H1 (cell line): Measurements from ENCODE around the gene MTFR1L. TPM values are rescaled to one million over a fixed set of nuclear protein-coding genes. Genes with fewer than 3 reads are reported as not detected.

Source experiments
- CTCF ChIA-PET: fragments of 300-600 bp; sonication (Branson Sonifier 250); formaldehyde crosslinking; loops from one replicate; lab custom pipeline; 2021; ENCODE audit not compliant: partially characterized antibody; lab: Charles Lee
- POLR2A ChIA-PET: fragments of 300-600 bp; sonication (Branson Sonifier 250); formaldehyde crosslinking; loops from one replicate; lab custom pipeline; 2021; ENCODE audit warnings: inconsistent platforms; ENCODE audit not compliant: partially characterized antibody; lab: Charles Lee
- DNase-seq, 2 experiments: peaks; one replicate each; pipeline versions ENCODE4 v3.0.0 to v3.0.0-alpha.2; 2010 to 2022; ENCODE audit warnings: low spot score in 2 of 2, low read depth in 1 of 2, mixed read lengths in 1 of 2
- FAIRE-seq: peaks from 2 replicates; lab custom pipeline; 2011; peaks lifted over from hg19 to GRCh38; lab: Jason Lieb, UNC
- H2AFZ ChIP-seq: 2 replicates; pipeline ENCODE4 v1.8.1; 2012; ENCODE audit warnings: low read length, inconsistent platforms
- H2AK5ac ChIP-seq: 2 replicates; pipeline ENCODE4 v1.6.1; 2013; ENCODE audit warnings: low read depth, low read length
- H2BK120ac ChIP-seq: replicated peaks from 2 replicates; pipeline ENCODE3; 2013; ENCODE audit warnings: low read depth, low read length, inconsistent platforms
- H2BK12ac ChIP-seq: 2 replicates; pipeline ENCODE4 v1.6.1; 2013; ENCODE audit warnings: low read depth, low read length
- H2BK15ac ChIP-seq: 2 replicates; pipeline ENCODE4 v1.6.1; 2013; ENCODE audit warnings: low read length
- H2BK20ac ChIP-seq: 2 replicates; pipeline ENCODE4 v1.6.1; 2013; ENCODE audit warnings: low read length
- H2BK5ac ChIP-seq: 2 replicates; pipeline ENCODE4 v1.6.1; 2013; ENCODE audit warnings: low read depth, low read length
- H3K14ac ChIP-seq: 2 replicates; pipeline ENCODE4 v1.6.1; 2013; ENCODE audit warnings: inconsistent platforms; ENCODE audit not compliant: insufficient read length
- H3K18ac ChIP-seq: 2 replicates; pipeline ENCODE4 v1.6.1; 2013; ENCODE audit warnings: low read length; ENCODE audit errors: extremely low read depth
- H3K23ac ChIP-seq: 2 replicates; pipeline ENCODE4 v1.6.1; 2013; ENCODE audit warnings: inconsistent platforms; ENCODE audit not compliant: insufficient read length
- H3K23me2 ChIP-seq: 2 replicates; pipeline ENCODE4 v1.6.1; 2013; ENCODE audit warnings: low read depth, low read length
- H3K27ac ChIP-seq: 2 replicates; pipeline ENCODE4 v1.6.1; 2011; ENCODE audit warnings: low read depth, low read length, inconsistent platforms
- H3K27me3 ChIP-seq, 4 experiments: replicated peaks in 1 of 4; 1 replicate in 1 of 4; 2 replicates in 3 of 4; pipeline versions ENCODE4 v1.6.1 to v1.8.1; 2011 to 2013; ENCODE audit warnings: low read length in 3 of 4, mild to moderate bottlenecking in 3 of 4, inconsistent platforms in 2 of 4, mixed read lengths in 2 of 4, moderate library complexity in 1 of 4; ENCODE audit not compliant: control insufficient read depth in 3 of 4, insufficient read depth in 3 of 4; ENCODE audit errors: extremely low read depth in 1 of 4
- H3K36me3 ChIP-seq, 4 experiments: 2 replicates each; pipeline versions ENCODE4 v1.6.1 to v1.8.1; 2011 to 2013; ENCODE audit warnings: mild to moderate bottlenecking in 4 of 4, low read length in 3 of 4, moderate library complexity in 2 of 4, control low read depth in 1 of 4, inconsistent platforms in 1 of 4; ENCODE audit not compliant: insufficient read depth in 4 of 4, control insufficient read depth in 2 of 4
- H3K4ac ChIP-seq: replicated peaks from 2 replicates; pipeline ENCODE3; 2013; ENCODE audit warnings: low read length, low read depth, mixed read lengths, inconsistent platforms; ENCODE audit not compliant: insufficient read length
- H3K4me1 ChIP-seq, 4 experiments: replicated peaks in 1 of 4; 1 replicate in 1 of 4; 2 replicates in 3 of 4; pipeline versions ENCODE4 v1.6.1 to v1.8.1; 2011 to 2013; ENCODE audit warnings: low read length in 3 of 4, inconsistent platforms in 2 of 4, mixed read lengths in 1 of 4; ENCODE audit not compliant: insufficient read depth in 4 of 4, control insufficient read depth in 3 of 4
- H3K4me2 ChIP-seq, 2 experiments: 2 replicates each; pipeline versions ENCODE4 v1.6.1 to v1.8.1; 2011 to 2013; ENCODE audit warnings: low read depth in 2 of 2, low read length in 2 of 2, control low read depth in 1 of 2, inconsistent platforms in 1 of 2, mild to moderate bottlenecking in 1 of 2; ENCODE audit not compliant: insufficient read depth in 1 of 2
- H3K4me3 ChIP-seq, 4 experiments: fragments of 200-600, 300-600 bp in 1 of 4; sonication (generic), shearing (Covaris generic), sonication (Bioruptor Twin) in 1 of 4; 2 replicates each; pipeline versions ENCODE4 v1.5.1 to v1.8.1; 2011 to 2016; ENCODE audit warnings: low read length in 4 of 4, low read depth in 3 of 4, control low read depth in 2 of 4, inconsistent platforms in 2 of 4, mild to moderate bottlenecking in 2 of 4, mixed read lengths in 1 of 4, moderate library complexity in 1 of 4; ENCODE audit not compliant: insufficient read depth in 2 of 4; ENCODE audit errors: extremely low read depth in 1 of 4
- H3K56ac ChIP-seq: replicated peaks from 2 replicates; pipeline ENCODE3; 2013; ENCODE audit warnings: low read depth, mild to moderate bottlenecking, mixed read lengths, low read length, inconsistent platforms; ENCODE audit not compliant: insufficient read length
- H3K79me1 ChIP-seq: 2 replicates; pipeline ENCODE4 v1.6.1; 2013; ENCODE audit warnings: low read depth, low read length, control low read depth
- H3K79me2 ChIP-seq, 2 experiments: 2 replicates each; pipeline versions ENCODE4 v1.6.1 to v1.8.1; 2012 to 2013; ENCODE audit warnings: low read length in 2 of 2, mild to moderate bottlenecking in 2 of 2, inconsistent platforms in 1 of 2; ENCODE audit not compliant: insufficient read depth in 2 of 2, control insufficient read depth in 1 of 2
- H3K9ac ChIP-seq, 4 experiments: replicated peaks in 1 of 4; 1 replicate in 1 of 4; 2 replicates in 3 of 4; pipeline versions ENCODE4 v1.6.1 to v1.8.1; 2011 to 2013; ENCODE audit warnings: low read depth in 3 of 4, low read length in 3 of 4, control low read depth in 2 of 4, mild to moderate bottlenecking in 2 of 4, moderate library complexity in 2 of 4, inconsistent platforms in 1 of 4; ENCODE audit errors: extremely low read depth in 1 of 4
- H3K9me3 ChIP-seq, 2 experiments: 2 replicates each; pipeline versions ENCODE4 v1.6.1 to v1.8.1; 2012 to 2013; ENCODE audit warnings: mild to moderate bottlenecking in 2 of 2, moderate library complexity in 2 of 2, control low read depth in 1 of 2, inconsistent platforms in 1 of 2, low read depth in 1 of 2, low read length in 1 of 2, mixed read lengths in 1 of 2; ENCODE audit not compliant: insufficient read depth in 2 of 2
- H4K20me1 ChIP-seq, 2 experiments: replicated peaks in 1 of 2; 2 replicates each; pipeline versions ENCODE3 to v1.8.1; 2011 to 2013; ENCODE audit warnings: inconsistent platforms in 2 of 2, low read length in 2 of 2, mild to moderate bottlenecking in 1 of 2; ENCODE audit not compliant: insufficient read depth in 2 of 2, control insufficient read depth in 1 of 2
- H4K5ac ChIP-seq: 2 replicates; pipeline ENCODE4 v1.6.1; 2013; ENCODE audit warnings: low read length, low read depth, mixed read lengths, inconsistent platforms; ENCODE audit not compliant: insufficient read length
- H4K8ac ChIP-seq: 2 replicates; pipeline ENCODE4 v1.8.0; 2013; ENCODE audit warnings: mild to moderate bottlenecking, moderate library complexity, low read length, inconsistent platforms; ENCODE audit not compliant: insufficient read depth; ENCODE audit errors: extremely low read depth
- H4K91ac ChIP-seq: replicated peaks from 2 replicates; pipeline ENCODE3; 2013; ENCODE audit warnings: low read length, mixed read lengths, inconsistent platforms; ENCODE audit not compliant: insufficient read length
- BRCA1 ChIP-seq: IDR thresholded peaks from 2 replicates; pipeline ENCODE4 v1.6.1; 2012; ENCODE audit warnings: low read depth, low read length, improper control_type of control experiment
- KDM1A ChIP-seq: fragments of 200-600, 300-600 bp; sonication (generic); IDR thresholded peaks from 2 replicates; pipeline ENCODE4 v1.7.1; 2016; ENCODE audit warnings: mild to moderate bottlenecking, low read length, borderline replicate concordance
- WGBS, 2 experiments: shearing (Covaris generic) in 1 of 2; methylation state at CpG; one replicate each; pipeline versions ENCODE4 v1.1.6 to v1.1.7; 2013 to 2015; ENCODE audit warnings: low lambda C conversion rate in 2 of 2, mixed read lengths in 2 of 2, inconsistent platforms in 1 of 2, low coverage in 1 of 2, missing lambda C conversion rate in 1 of 2; ENCODE audit not compliant: insufficient replicate concordance in 2 of 2, insufficient coverage in 1 of 2, insufficient read length in 1 of 2; ENCODE audit errors: extremely low coverage in 1 of 2, missing lambda C conversion rate in 1 of 2; 5-methylcytosine and 5-hydroxymethylcytosine counted together
- polyA plus RNA-seq, 7 experiments: library from polyadenylated mRNA; depleted of rRNA in 3 of 7; stranded (reverse) in 5 of 7; unstranded in 2 of 7; fragments of >200 nt in 5 of 7; fragments of 200-250 nt in 2 of 7; gene quantifications; 1 replicate in 5 of 7; 2 replicates in 1 of 7; 4 replicates in 1 of 7; pipeline versions ENCODE4 v1.2.1 to v1.2.3, GENCODE V29; 2011 to 2013; ENCODE audit warnings: missing spikeins in 2 of 7, mixed read lengths in 2 of 7
- total RNA-seq: library from RNA; stranded (reverse); fragmentation: NEBNext Ultra II Directional; extraction: Animal tissue kit (Norgen Biotek cat#: 25700); gene quantifications from 2 replicates; pipeline ENCODE4 v1.2.1, GENCODE V29; 2021

Gene MTFR1L
- total and polyA plus RNA-seq, 2 of the 8 experiments (the other 6 are each of a cell fraction or from before 2014, with no cell fraction given): 20.8 to 23.1 TPM

- Histone ChIP-seq H2BK120ac (no peak overlapping the region), H3K79me2 (no peaks in the 10 kb centered on the region), H3K14ac (no peak overlapping the region), H3K4me1 (peaks cover 3 to 24% (median 20%) of the 10 kb centered on the region in 4 experiments), H3K4me3 (no peak overlapping the region), H4K91ac (no peak overlapping the region), H2BK20ac (no peak overlapping the region), H3K4me2 (no peak overlapping the region), H2AFZ (no peak overlapping the region), H3K27me3 (peaks cover 0 to 2% (median 0%) of the 10 kb centered on the region in 4 experiments; a peak in 3 of 7 replicates), H2BK5ac (peak overlapping the region; percentile 60; the same call in 1 of the 2 replicates), H2BK12ac (no peak overlapping the region), H3K23me2 (peaks cover 8% of the 10 kb centered on the region), H3K27ac (no peak overlapping the region), H3K23ac (no peak overlapping the region), H3K36me3 (no peaks in the 10 kb centered on the region), H3K9ac (no peak overlapping the region; a peak in 1 of 7 replicates), H3K56ac (no peak overlapping the region), H3K4ac (no peak overlapping the region), H2BK15ac (no peak overlapping the region), H3K18ac (no peak overlapping the region), H4K20me1 (no peaks in the 10 kb centered on the region), H2AK5ac (peak overlapping the region; percentile 53; the same call in 1 of the 2 replicates), H4K8ac (no peak overlapping the region; the same call in 1 of the 2 replicates), H3K9me3 (no peaks in the 10 kb centered on the region), H3K79me1 (peaks cover 2% of the 10 kb centered on the region), H4K5ac (no peak overlapping the region)
- TF ChIP-seq KDM1A (peak; percentile 90), BRCA1 (no peak)
- ChIA-PET CTCF (interaction anchor here (0.6 to 1.0 kb wide), 2 partner anchors 24 to 46 kb away, joined by 3 to 4 read pairs; no protein-coding TSS in a partner anchor), POLR2A (interaction anchor here (0.6 to 1.0 kb wide), 2 partner anchors 29 to 39 kb away, joined by 3 read pairs; no protein-coding TSS in a partner anchor)
- DNase-seq: no peak
- 89% methylated on average over 9 of the region's 9 CpGs; no CpG with 5 or more reads in 1 of the 2 experiments for WGBS, 2 experiments
- FAIRE-seq: no peak
Measured at GRCh38 chr1:25871704-25872494, 52.1 kb downstream of the MTFR1L start.
